ENCODE measurements around the gene AFAP1L2.

GRCh38 chr10:114311023-114311422, 93.3 kb downstream of the AFAP1L2 start:
- TF ChIP-seq CTCF (IDR thresholded peaks at IDR 0.05; ENCODE audit: low read depth, low read length) (no peak), EZH2phosphoT487 (IDR thresholded peaks at IDR 0.05; ENCODE audit: low read depth) (no peak)
